Muscle layer of duodenum (tissue), 2 donors: ENCODE results near the gene P2RX1.

Source experiments
- H3K27ac ChIP-seq: one replicate; pipeline ENCODE4 v1.7.0; 2013; ENCODE audit warnings: mild to moderate bottlenecking, low read length
- H3K27me3 ChIP-seq: one replicate; pipeline ENCODE4 v1.7.0; 2013; ENCODE audit warnings: low read depth, mild to moderate bottlenecking, control low read depth, low read length
- H3K36me3 ChIP-seq, 2 donors: one replicate each; pipeline ENCODE4 v1.7.0; 2013; ENCODE audit warnings: low read length in 2 of 2, control low read depth in 1 of 2, mild to moderate bottlenecking in 1 of 2; ENCODE audit not compliant: insufficient read depth in 2 of 2, control insufficient read depth in 1 of 2
- H3K4me1 ChIP-seq, 2 donors: one replicate each; pipeline ENCODE4 v1.7.0; 2013; ENCODE audit warnings: low read length in 2 of 2, mild to moderate bottlenecking in 2 of 2, control low read depth in 1 of 2, moderate library complexity in 1 of 2; ENCODE audit not compliant: insufficient read depth in 2 of 2, control insufficient read depth in 1 of 2
- H3K4me3 ChIP-seq, 2 donors: one replicate each; pipeline ENCODE4 v1.7.0; 2013; ENCODE audit warnings: low read length in 2 of 2, low read depth in 1 of 2, mild to moderate bottlenecking in 1 of 2
- H3K9me3 ChIP-seq, 2 donors: one replicate each; pipeline ENCODE4 v1.7.0; 2013; ENCODE audit warnings: low read length in 2 of 2, control low read depth in 1 of 2, mild to moderate bottlenecking in 1 of 2; ENCODE audit not compliant: control insufficient read depth in 1 of 2
- donor health status: healthy.

Gene P2RX1

GRCh38 chr17:3880983-3881382 is 35.3 kb downstream of the P2RX1 start:
- H3K9me3 ChIP-seq = no peaks in the 10 kb centered on the region
- H3K36me3 ChIP-seq = peaks cover 6 to 37% of the 10 kb centered on the region in 2 donors

GRCh38 chr17:3879591-3880417 is 36.5 kb downstream of the P2RX1 start:
- H3K36me3 ChIP-seq = peaks cover under 1 to 44% of the 10 kb centered on the region in 2 donors
- no peak overlapping the region for H3K27ac ChIP-seq
- no peak overlapping the region for H3K4me3 ChIP-seq
- H3K27me3 ChIP-seq = no peaks in the 10 kb centered on the region
- no peaks in the 10 kb centered on the region for H3K9me3 ChIP-seq
- no peaks in the 10 kb centered on the region for H3K4me1 ChIP-seq

More at GRCh38 chr17:3880983-3881382, 35.3 kb downstream of the P2RX1 start:
- Histone ChIP-seq H3K27me3 (no peaks in the 10 kb centered on the region), H3K4me3 (no peak overlapping the region), H3K27ac (no peak overlapping the region), H3K4me1 (no peaks in the 10 kb centered on the region)

GRCh38 chr17:3879186-3879585 is 37.1 kb downstream of the P2RX1 start:
- no peaks in the 10 kb centered on the region for H3K9me3 ChIP-seq
- H3K4me3 ChIP-seq = no peak overlapping the region
- H3K27me3 ChIP-seq = no peaks in the 10 kb centered on the region
- H3K27ac ChIP-seq = no peak overlapping the region
- no peaks in the 10 kb centered on the region for H3K4me1 ChIP-seq
- H3K36me3 ChIP-seq = peaks cover 0 to 38% of the 10 kb centered on the region in 2 donors

GRCh38 chr17:3877220-3877619 is 39.0 kb downstream of the P2RX1 start:
- H3K27ac ChIP-seq = no peak overlapping the region
- H3K36me3 ChIP-seq = peaks cover 8 to 35% of the 10 kb centered on the region in 2 donors
- no peak overlapping the region for H3K4me3 ChIP-seq
- no peaks in the 10 kb centered on the region for H3K4me1 ChIP-seq
- no peaks in the 10 kb centered on the region for H3K9me3 ChIP-seq
- H3K27me3 ChIP-seq = no peaks in the 10 kb centered on the region

GRCh38 chr17:3875317-3875716 is 40.9 kb downstream of the P2RX1 start:
- no peaks in the 10 kb centered on the region for H3K4me1 ChIP-seq
- peaks cover 8 to 42% of the 10 kb centered on the region in 2 donors for H3K36me3 ChIP-seq

GRCh38 chr17:3873862-3874261 is 42.4 kb downstream of the P2RX1 start:
- H3K9me3 ChIP-seq = no peaks in the 10 kb centered on the region
- no peaks in the 10 kb centered on the region for H3K4me1 ChIP-seq
- peaks cover 12 to 49% of the 10 kb centered on the region in 2 donors for H3K36me3 ChIP-seq
- no peaks in the 10 kb centered on the region for H3K27me3 ChIP-seq
- no peak overlapping the region for H3K27ac ChIP-seq
- H3K4me3 ChIP-seq = no peak overlapping the region

More at GRCh38 chr17:3875317-3875716, 40.9 kb downstream of the P2RX1 start:
- Histone ChIP-seq H3K9me3 (no peaks in the 10 kb centered on the region), H3K4me3 (no peak overlapping the region), H3K27ac (no peak overlapping the region), H3K27me3 (no peaks in the 10 kb centered on the region)

- H3K9me3 ChIP-seq = no peaks in the 10 kb centered on the region
- no peak overlapping the region for H3K4me3 ChIP-seq
- peaks cover 12 to 46% of the 10 kb centered on the region in 2 donors for H3K36me3 ChIP-seq
- no peaks in the 10 kb centered on the region for H3K4me1 ChIP-seq
- H3K27ac ChIP-seq = no peak overlapping the region
- H3K27me3 ChIP-seq = no peaks in the 10 kb centered on the region
Measured at GRCh38 chr17:3870871-3871306, 45.4 kb downstream of the P2RX1 start.

GRCh38 chr17:3867606-3868005 is 48.7 kb downstream of the P2RX1 start:
- Histone ChIP-seq H3K27ac (no peak overlapping the region), H3K4me1 (no peaks in the 10 kb centered on the region), H3K4me3 (no peak overlapping the region), H3K9me3 (no peaks in the 10 kb centered on the region), H3K36me3 (peaks cover 4 to 28% of the 10 kb centered on the region in 2 donors), H3K27me3 (no peaks in the 10 kb centered on the region)

GRCh38 chr17:3867106-3867505 is 49.2 kb downstream of the P2RX1 start:
- H3K27ac ChIP-seq = no peak overlapping the region
- no peaks in the 10 kb centered on the region for H3K9me3 ChIP-seq
- no peaks in the 10 kb centered on the region for H3K4me1 ChIP-seq
- peaks cover 4 to 25% of the 10 kb centered on the region in 2 donors for H3K36me3 ChIP-seq
- no peaks in the 10 kb centered on the region for H3K27me3 ChIP-seq
- no peak overlapping the region for H3K4me3 ChIP-seq

- Histone ChIP-seq H3K4me3 (no peak overlapping the region), H3K27ac (no peak overlapping the region), H3K36me3 (peaks cover 4 to 28% of the 10 kb centered on the region in 2 donors), H3K9me3 (no peaks in the 10 kb centered on the region), H3K27me3 (no peaks in the 10 kb centered on the region), H3K4me1 (no peaks in the 10 kb centered on the region)
Measured at GRCh38 chr17:3866276-3866675, 50.0 kb downstream of the P2RX1 start.

GRCh38 chr17:3865176-3865575 is 51.1 kb downstream of the P2RX1 start:
- H3K27ac ChIP-seq = no peak overlapping the region
- H3K27me3 ChIP-seq = no peaks in the 10 kb centered on the region
- no peaks in the 10 kb centered on the region for H3K4me1 ChIP-seq
- H3K36me3 ChIP-seq = peaks cover 4 to 34% of the 10 kb centered on the region in 2 donors
- H3K9me3 ChIP-seq = no peaks in the 10 kb centered on the region
- H3K4me3 ChIP-seq = no peak overlapping the region
